Measurements from ENCODE around the gene CITED1. TPM values are rescaled to one million over a fixed set of nuclear protein-coding genes. Genes with fewer than 3 reads are reported as not detected.
"Not testable (repeated sequence)": the region's sequence is repeated elsewhere in the genome, so short reads cannot be mapped to it uniquely, and the experiment has no call there.

Gene CITED1
- total RNA-seq, 6 experiments from 2014 or later = not detected

- Histone ChIP-seq H3K4me3 (no peak overlapping the region), H3K9me3 (no peaks in the 10 kb centered on the region), H3K4me1 (no peaks in the 10 kb centered on the region), H3K36me3 (peaks cover 0 to 2% (median 0%) of the 10 kb centered on the region in 4 donors), H3K27ac (no peak overlapping the region), H3K27me3 (no peaks in the 10 kb centered on the region)
- intact Hi-C loops (cut with DNase I) = no loop called here
- 77% methylated on average over 5 of the region's 7 CpGs for WGBS (ENCODE audit: insufficient coverage, low coverage, low lambda C conversion rate, missing lambda C conversion rate)
- DNase-seq (no peak), ATAC-seq (no peak)
- TF ChIP-seq CTCF (IDR thresholded peaks at IDR 0.05) (no peak), POLR2A (IDR thresholded peaks at IDR 0.05) (no peak)
These were observed 34.3 kb upstream of the CITED1 start for GRCh38 chrX:72340041-72340440.

GRCh38 chrX:72330131-72330530 is 24.4 kb upstream of the CITED1 start:
- Histone ChIP-seq H3K4me1 (no peaks in the 10 kb centered on the region), H3K27me3 (no peaks in the 10 kb centered on the region), H3K4me3 (no peak overlapping the region), H3K27ac (no peak overlapping the region), H3K36me3 (no peaks in the 10 kb centered on the region), H3K9me3 (no peaks in the 10 kb centered on the region)
- DNase-seq (no peak), ATAC-seq (no peak)
- TF ChIP-seq CTCF (IDR thresholded peaks at IDR 0.05) (no peak), POLR2A (IDR thresholded peaks at IDR 0.05) (no peak)
- intact Hi-C loops (cut with DNase I) = no loop called here
- WGBS (ENCODE audit: insufficient coverage, low coverage, low lambda C conversion rate, missing lambda C conversion rate) = 82% methylated on average over 2 of the region's 3 CpGs

GRCh38 chrX:72326605-72327300 is 21.0 kb upstream of the CITED1 start:
- Histone ChIP-seq H3K27ac (no peak overlapping the region), H3K9me3 (no peaks in the 10 kb centered on the region), H3K27me3 (no peaks in the 10 kb centered on the region), H3K36me3 (no peaks in the 10 kb centered on the region), H3K4me3 (no peak overlapping the region), H3K4me1 (no peaks in the 10 kb centered on the region)
- intact Hi-C loops (cut with DNase I) = no loop called here
- ATAC-seq (no peak), DNase-seq (no peak)
- TF ChIP-seq CTCF (IDR thresholded peaks at IDR 0.05) (no peak), POLR2A (IDR thresholded peaks at IDR 0.05) (no peak)
- 77% methylated on average over 7 of the region's 8 CpGs for WGBS (ENCODE audit: insufficient coverage, low coverage, low lambda C conversion rate, missing lambda C conversion rate)

GRCh38 chrX:72319651-72320050 is 13.9 kb upstream of the CITED1 start:
- intact Hi-C loops (cut with DNase I); H3K36me3 ChIP-seq; H3K9me3 ChIP-seq; ATAC-seq; H3K27me3 ChIP-seq; H3K27ac ChIP-seq; DNase-seq; H3K4me3 ChIP-seq; H3K4me1 ChIP-seq: not testable (repeated sequence)
- WGBS (ENCODE audit: insufficient coverage, low coverage, low lambda C conversion rate, missing lambda C conversion rate) = 74% methylated on average over 5 of the region's 8 CpGs

- DNase-seq = no peak
- TF ChIP-seq POLR2A (IDR thresholded peaks at IDR 0.05) (no peak), CTCF (IDR thresholded peaks at IDR 0.05) (no peak)
- H3K27ac ChIP-seq = no peak overlapping the region
- H3K4me3 ChIP-seq = no peak overlapping the region
- H3K9me3 ChIP-seq = no peaks in the 10 kb centered on the region
- H3K4me1 ChIP-seq = no peaks in the 10 kb centered on the region
- no peak for ATAC-seq
- no peaks in the 10 kb centered on the region for H3K27me3 ChIP-seq
- intact Hi-C loops (cut with DNase I) = no loop called here
- H3K36me3 ChIP-seq = no peaks in the 10 kb centered on the region
- WGBS (ENCODE audit: insufficient coverage, low coverage, low lambda C conversion rate, missing lambda C conversion rate) = 33% methylated on average over 1 of the region's 4 CpGs
These were observed 11.4 kb upstream of the CITED1 start for GRCh38 chrX:72317139-72317538.
